ENCODE data around the gene ZFAND3.
"Not testable (repeated sequence)": the region's sequence is repeated elsewhere in the genome, so short reads cannot be mapped to it uniquely, and the experiment has no call there.

Gene ZFAND3

GRCh38 chr6:38103921-38104320 lies 284.4 kb downstream of the ZFAND3 start:
- no peak for DNase-seq

- no peak for DNase-seq
Measured at GRCh38 chr6:38105066-38105465, 285.5 kb downstream of the ZFAND3 start.

GRCh38 chr6:38107073-38107472 lies 287.5 kb downstream of the ZFAND3 start:
- DNase-seq: no peak

GRCh38 chr6:38110481-38110971 lies 291.0 kb downstream of the ZFAND3 start:
- DNase-seq: peak; percentile 68

GRCh38 chr6:38112181-38112580 lies 292.7 kb downstream of the ZFAND3 start:
- no peak for DNase-seq

GRCh38 chr6:38113825-38114576 lies 294.5 kb downstream of the ZFAND3 start:
- DNase-seq: peak; percentile 74

GRCh38 chr6:38114976-38115625 lies 295.6 kb downstream of the ZFAND3 start:
- no peak for DNase-seq

GRCh38 chr6:38115626-38116008 lies 296.1 kb downstream of the ZFAND3 start:
- DNase-seq: no peak

- DNase-seq: no peak
Measured at GRCh38 chr6:38116248-38116647, 296.7 kb downstream of the ZFAND3 start.

- DNase-seq: no peak
Measured at GRCh38 chr6:38117281-38117680, 297.8 kb downstream of the ZFAND3 start.

- DNase-seq: no peak
Measured at GRCh38 chr6:38118791-38119365, 299.4 kb downstream of the ZFAND3 start.

GRCh38 chr6:38119516-38119915 lies 300.0 kb downstream of the ZFAND3 start:
- DNase-seq: no peak

- DNase-seq: not testable (repeated sequence)
Measured at GRCh38 chr6:38124224-38124926, 304.8 kb downstream of the ZFAND3 start.

GRCh38 chr6:38127284-38127683 lies 307.8 kb downstream of the ZFAND3 start:
- DNase-seq: no peak

- DNase-seq: no peak
Measured at GRCh38 chr6:38131527-38131965, 312.0 kb downstream of the ZFAND3 start.

- DNase-seq: no peak
Measured at GRCh38 chr6:38133932-38134703, 314.6 kb downstream of the ZFAND3 start.

GRCh38 chr6:38134704-38135088 lies 315.2 kb downstream of the ZFAND3 start:
- no peak for DNase-seq

GRCh38 chr6:38136547-38136946 lies 317.0 kb downstream of the ZFAND3 start:
- no peak for DNase-seq

- no peak for DNase-seq
Measured at GRCh38 chr6:38137608-38138265, 318.2 kb downstream of the ZFAND3 start.

- no peak for DNase-seq
Measured at GRCh38 chr6:38138374-38138773, 318.8 kb downstream of the ZFAND3 start.

GRCh38 chr6:38141085-38141484 lies 321.6 kb downstream of the ZFAND3 start:
- no peak for DNase-seq

- DNase-seq: no peak
Measured at GRCh38 chr6:38141716-38142115, 322.2 kb downstream of the ZFAND3 start.

Measured in NCI-H2171 (cell line).